A549 treated with ZK216348 at 1 μM for 4 hours (cell line): Measurements from ENCODE around the gene MYL10. TPM values are rescaled to one million over a fixed set of nuclear protein-coding genes. Genes with fewer than 3 reads are reported as not detected.

ENCODE experiments used
- total RNA-seq: library from RNA; stranded (reverse); fragments of 200-300 nt; extraction: Qiagen RNA extraction; gene quantifications from 5 replicates; pipeline ENCODE4 v1.2.3, GENCODE V29; 2022; ENCODE audit warnings: low read depth

MYL10 gene
- total RNA-seq = not detected in 5 replicates

DNA sequence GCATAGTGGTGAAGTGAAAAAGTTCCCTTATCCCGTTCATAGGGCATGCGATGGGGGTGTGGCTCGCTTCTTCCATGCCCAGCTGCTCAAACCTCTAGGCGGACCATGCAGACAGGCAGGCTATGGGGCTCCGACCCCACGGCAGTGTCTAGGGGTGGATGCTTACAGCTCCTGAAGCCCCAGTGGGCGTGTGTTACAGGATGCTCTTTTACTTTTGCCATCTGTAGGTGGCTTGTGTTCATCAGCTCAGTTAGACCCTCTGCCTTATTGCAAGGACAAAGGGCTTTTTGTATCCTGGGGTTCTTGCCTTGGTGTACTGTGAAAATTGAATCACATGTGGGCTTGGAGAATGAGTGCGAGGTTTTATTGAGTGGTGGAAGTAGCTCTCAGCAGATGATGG, at the start of gene MYL10:
MYL10 (minus strand) TSS at position 126 of the 400 bp plus-strand sequence. CDS start 178 bp downstream, outside the sequence.

Other genes starting within 250 kb of the MYL10 start
- 36.4 to 49.8 TPM (median 47.7 TPM) in 5 replicates for gene CUX1, start 188.3 kb upstream of the MYL10 start, total RNA-seq